Activated naive CD8-positive, alpha-beta T cell treated with anti-CD3 and anti-CD28 coated beads, Interleukin-2, amount 50 U/mL, for 24 hours (primary cell): ENCODE data around the gene CRIP3.
"Not testable (repeated sequence)": the region's sequence is repeated elsewhere in the genome, so short reads cannot be mapped to it uniquely, and the experiment has no call there.

ENCODE experiments used
- ATAC-seq: fragments of 150-1000 bp; cut with Tn5 transposase; one replicate; pipeline ENCODE4 v1.10.0; 2021
- DNase-seq: peaks from one replicate; pipeline ENCODE4 v3.0.0; 2021
- H3K27ac Mint-ChIP-seq: one replicate; pipeline ENCODE4 v1.8.0; 2021; ENCODE audit warnings: mild to moderate bottlenecking, mixed read lengths
- H3K27me3 Mint-ChIP-seq: one replicate; pipeline ENCODE4 v1.8.0; 2021; ENCODE audit warnings: mixed read lengths
- H3K36me3 Mint-ChIP-seq: one replicate; pipeline ENCODE4 v1.8.0; 2021; ENCODE audit warnings: low read depth, mixed read lengths
- H3K4me1 Mint-ChIP-seq: one replicate; pipeline ENCODE4 v1.8.0; 2021; ENCODE audit warnings: mixed read lengths
- H3K4me3 Mint-ChIP-seq: one replicate; pipeline ENCODE4 v1.8.0; 2021; ENCODE audit warnings: mild to moderate bottlenecking, moderate library complexity, mixed read lengths
- H3K9me3 Mint-ChIP-seq: one replicate; pipeline ENCODE4 v1.8.0; 2021; ENCODE audit warnings: mixed read lengths

CRIP3 gene

GRCh38 chr6:43308101-43308989, at the start of gene CRIP3:
TSS of gene CRIP3 (minus strand) at chr6:43308826. CDS start at chr6:43308792, 34 bp downstream.
- peaks cover 13% of the 10 kb centered on the region for H3K4me1 Mint-ChIP-seq
- ATAC-seq (peak; percentile 79), DNase-seq (peak; percentile 60)
- H3K36me3 Mint-ChIP-seq: no peaks in the 10 kb centered on the region
- no peak within 1 kb of the TSS for H3K27ac Mint-ChIP-seq
- no peaks in the 10 kb centered on the region for H3K9me3 Mint-ChIP-seq
- no peaks in the 10 kb centered on the region for H3K27me3 Mint-ChIP-seq
- peak within 1 kb of the TSS; percentile 78 for H3K4me3 Mint-ChIP-seq

GRCh38 chr6:43355862-43356590, 47.4 kb upstream of the CRIP3 start:
- no peak overlapping the region for H3K4me3 Mint-ChIP-seq
- H3K36me3 Mint-ChIP-seq: peaks cover 31% of the 10 kb centered on the region
- no peaks in the 10 kb centered on the region for H3K9me3 Mint-ChIP-seq
- H3K27me3 Mint-ChIP-seq: no peaks in the 10 kb centered on the region
- H3K4me1 Mint-ChIP-seq: no peaks in the 10 kb centered on the region
- no peak for ATAC-seq
- no peak for DNase-seq
- no peak overlapping the region for H3K27ac Mint-ChIP-seq

- not testable (repeated sequence) for H3K9me3 Mint-ChIP-seq, H3K4me1 Mint-ChIP-seq, H3K4me3 Mint-ChIP-seq, H3K27ac Mint-ChIP-seq, DNase-seq, ATAC-seq, H3K27me3 Mint-ChIP-seq
- peaks cover 22% of the 10 kb centered on the region for H3K36me3 Mint-ChIP-seq
Observed at GRCh38 chr6:43351951-43352350, 43.3 kb upstream of the CRIP3 start.

- Mint-ChIP-seq H3K9me3 (no peaks in the 10 kb centered on the region), H3K27me3 (no peaks in the 10 kb centered on the region), H3K27ac (no peak overlapping the region), H3K4me3 (no peak overlapping the region), H3K4me1 (no peaks in the 10 kb centered on the region), H3K36me3 (peaks cover 22% of the 10 kb centered on the region)
- DNase-seq (no peak), ATAC-seq (no peak)
Observed at GRCh38 chr6:43347444-43347843, 38.8 kb upstream of the CRIP3 start.

- no peak overlapping the region for H3K27ac Mint-ChIP-seq
- peaks cover 17% of the 10 kb centered on the region for H3K36me3 Mint-ChIP-seq
Observed at GRCh38 chr6:43347021-43347420, 38.4 kb upstream of the CRIP3 start.

GRCh38 chr6:43346243-43346642, 37.6 kb upstream of the CRIP3 start:
- DNase-seq, H3K27ac Mint-ChIP-seq, H3K27me3 Mint-ChIP-seq, H3K4me1 Mint-ChIP-seq, ATAC-seq, H3K4me3 Mint-ChIP-seq, H3K9me3 Mint-ChIP-seq: not testable (repeated sequence)
- peaks cover 20% of the 10 kb centered on the region for H3K36me3 Mint-ChIP-seq

More at GRCh38 chr6:43347021-43347420, 38.4 kb upstream of the CRIP3 start:
- Mint-ChIP-seq H3K9me3 (no peaks in the 10 kb centered on the region), H3K4me1 (no peaks in the 10 kb centered on the region), H3K4me3 (no peak overlapping the region), H3K27me3 (no peaks in the 10 kb centered on the region)
- DNase-seq: no peak
- ATAC-seq: no peak

- Mint-ChIP-seq H3K4me1 (peaks cover 10% of the 10 kb centered on the region), H3K4me3 (no peak overlapping the region), H3K27ac (no peak overlapping the region), H3K36me3 (peaks cover 28% of the 10 kb centered on the region), H3K9me3 (no peaks in the 10 kb centered on the region), H3K27me3 (no peaks in the 10 kb centered on the region)
- no peak for ATAC-seq
- no peak for DNase-seq
Observed at GRCh38 chr6:43339168-43339567, 30.5 kb upstream of the CRIP3 start.

GRCh38 chr6:43338243-43338642, 29.6 kb upstream of the CRIP3 start:
- Mint-ChIP-seq H3K36me3 (peaks cover 25% of the 10 kb centered on the region), H3K4me3 (no peak overlapping the region), H3K4me1 (peaks cover 10% of the 10 kb centered on the region), H3K9me3 (no peaks in the 10 kb centered on the region), H3K27ac (peak overlapping the region; percentile 36), H3K27me3 (no peaks in the 10 kb centered on the region)
- DNase-seq: no peak
- no peak for ATAC-seq

GRCh38 chr6:43336382-43336781, 27.8 kb upstream of the CRIP3 start:
- Mint-ChIP-seq H3K27ac (no peak overlapping the region), H3K4me3 (no peak overlapping the region), H3K36me3 (peaks cover 17% of the 10 kb centered on the region), H3K9me3 (no peaks in the 10 kb centered on the region), H3K4me1 (peaks cover 20% of the 10 kb centered on the region), H3K27me3 (no peaks in the 10 kb centered on the region)
- ATAC-seq (no peak), DNase-seq (no peak)

GRCh38 chr6:43335469-43335868, 26.8 kb upstream of the CRIP3 start:
- Mint-ChIP-seq H3K9me3 (no peaks in the 10 kb centered on the region), H3K27me3 (no peaks in the 10 kb centered on the region), H3K27ac (no peak overlapping the region), H3K36me3 (peaks cover 10% of the 10 kb centered on the region), H3K4me3 (no peak overlapping the region), H3K4me1 (peaks cover 22% of the 10 kb centered on the region)
- DNase-seq (no peak), ATAC-seq (no peak)

GRCh38 chr6:43334466-43335095, 26.0 kb upstream of the CRIP3 start:
- Mint-ChIP-seq H3K27ac (no peak overlapping the region), H3K36me3 (peaks cover 3% of the 10 kb centered on the region), H3K4me1 (peaks cover 22% of the 10 kb centered on the region), H3K27me3 (no peaks in the 10 kb centered on the region), H3K4me3 (no peak overlapping the region), H3K9me3 (no peaks in the 10 kb centered on the region)
- no peak for ATAC-seq
- DNase-seq: no peak

- Mint-ChIP-seq H3K4me3 (no peak overlapping the region), H3K36me3 (no peaks in the 10 kb centered on the region), H3K27ac (no peak overlapping the region), H3K9me3 (no peaks in the 10 kb centered on the region), H3K27me3 (no peaks in the 10 kb centered on the region), H3K4me1 (peaks cover 17% of the 10 kb centered on the region)
- DNase-seq: no peak
- ATAC-seq: no peak
Observed at GRCh38 chr6:43331891-43332290, 23.3 kb upstream of the CRIP3 start.

GRCh38 chr6:43331470-43331869, 22.8 kb upstream of the CRIP3 start:
- no peaks in the 10 kb centered on the region for H3K9me3 Mint-ChIP-seq
- DNase-seq: no peak
- H3K27ac Mint-ChIP-seq: no peak overlapping the region
- H3K27me3 Mint-ChIP-seq: no peaks in the 10 kb centered on the region
- H3K4me1 Mint-ChIP-seq: peaks cover 17% of the 10 kb centered on the region
- no peak overlapping the region for H3K4me3 Mint-ChIP-seq
- no peak for ATAC-seq
- no peaks in the 10 kb centered on the region for H3K36me3 Mint-ChIP-seq

- no peak for DNase-seq
- no peak overlapping the region for H3K27ac Mint-ChIP-seq
- no peaks in the 10 kb centered on the region for H3K9me3 Mint-ChIP-seq
- H3K4me1 Mint-ChIP-seq: peaks cover 12% of the 10 kb centered on the region
- no peak overlapping the region for H3K4me3 Mint-ChIP-seq
- no peaks in the 10 kb centered on the region for H3K36me3 Mint-ChIP-seq
- no peak for ATAC-seq
- no peaks in the 10 kb centered on the region for H3K27me3 Mint-ChIP-seq
Observed at GRCh38 chr6:43328528-43328927, 19.9 kb upstream of the CRIP3 start.

GRCh38 chr6:43325876-43326275, 17.2 kb upstream of the CRIP3 start:
- DNase-seq: no peak
- no peaks in the 10 kb centered on the region for H3K36me3 Mint-ChIP-seq
- ATAC-seq: no peak
- H3K4me1 Mint-ChIP-seq: no peaks in the 10 kb centered on the region
- no peaks in the 10 kb centered on the region for H3K9me3 Mint-ChIP-seq
- no peak overlapping the region for H3K27ac Mint-ChIP-seq
- H3K27me3 Mint-ChIP-seq: no peaks in the 10 kb centered on the region
- no peak overlapping the region for H3K4me3 Mint-ChIP-seq
